ENCODE results near the gene ARMC8.

The ARMC8 gene

DNA sequence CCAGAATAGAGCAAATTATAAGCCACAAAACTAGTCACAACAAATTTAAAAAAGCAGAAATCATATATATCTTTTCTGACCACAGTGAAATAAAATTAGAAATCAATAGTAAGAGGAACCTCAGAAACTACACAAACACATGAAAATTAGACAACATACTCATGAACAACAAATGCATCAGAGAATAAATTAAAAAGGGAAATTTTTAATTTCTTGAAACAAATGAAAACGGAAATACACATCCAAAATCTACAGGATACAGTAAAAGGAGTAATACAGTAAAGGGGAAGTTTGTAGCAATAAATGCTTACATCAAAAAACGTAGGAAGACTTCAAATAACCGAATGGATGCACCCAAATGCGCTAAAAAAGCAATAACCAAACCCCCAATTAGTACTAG lies 123.4 kb downstream of the ARMC8 start:
- DNase-seq, result no peak

- no peak for DNase-seq
Measured at GRCh38 chr3:138314751-138315150, 127.7 kb downstream of the ARMC8 start.

- no peak for DNase-seq
Measured at GRCh38 chr3:138317687-138318086, 130.6 kb downstream of the ARMC8 start.

DNA sequence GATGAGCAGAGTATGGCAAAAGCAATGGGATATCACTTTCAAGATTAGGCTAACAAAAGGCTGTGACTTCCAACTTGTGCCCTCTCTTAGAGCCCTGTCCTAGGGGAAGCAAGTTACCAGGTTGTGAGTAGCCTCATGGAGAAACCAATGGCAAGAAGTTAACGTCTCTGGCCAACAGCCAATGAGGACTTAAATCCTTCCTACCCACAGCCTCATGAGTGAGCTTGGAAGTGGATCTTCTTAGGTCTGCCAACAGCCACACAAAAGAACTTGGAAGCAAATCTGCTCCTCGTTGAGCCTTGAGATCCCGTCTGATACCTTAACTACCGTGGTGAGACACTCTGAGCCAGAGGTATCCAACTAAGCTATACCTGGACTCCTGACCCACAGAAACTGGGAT lies 136.9 kb downstream of the ARMC8 start:
- DNase-seq, result no peak

GRCh38 chr3:138325990-138326389 lies 138.9 kb downstream of the ARMC8 start:
- no peak for DNase-seq

- no peak for DNase-seq
Measured at GRCh38 chr3:138326866-138327595, 139.9 kb downstream of the ARMC8 start.

DNA sequence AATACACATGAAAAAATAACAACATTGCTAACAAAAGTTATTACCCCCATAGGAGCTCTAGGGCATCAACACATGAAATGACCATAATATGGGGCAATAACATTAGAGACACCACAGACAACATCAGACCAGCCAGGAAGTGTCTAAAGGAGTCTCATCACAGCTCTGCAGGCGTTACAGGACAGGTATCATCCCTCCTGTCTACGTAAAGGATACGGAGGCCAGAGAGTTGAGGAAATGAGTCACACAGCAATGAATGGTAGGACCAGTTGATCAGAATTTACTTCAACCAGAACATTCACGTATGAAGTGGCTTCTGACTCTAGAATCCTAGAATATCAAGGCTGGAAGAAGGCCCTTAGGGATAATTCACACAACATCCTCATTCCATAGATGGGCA lies 140.7 kb downstream of the ARMC8 start:
- peak; percentile 18 for DNase-seq

DNA sequence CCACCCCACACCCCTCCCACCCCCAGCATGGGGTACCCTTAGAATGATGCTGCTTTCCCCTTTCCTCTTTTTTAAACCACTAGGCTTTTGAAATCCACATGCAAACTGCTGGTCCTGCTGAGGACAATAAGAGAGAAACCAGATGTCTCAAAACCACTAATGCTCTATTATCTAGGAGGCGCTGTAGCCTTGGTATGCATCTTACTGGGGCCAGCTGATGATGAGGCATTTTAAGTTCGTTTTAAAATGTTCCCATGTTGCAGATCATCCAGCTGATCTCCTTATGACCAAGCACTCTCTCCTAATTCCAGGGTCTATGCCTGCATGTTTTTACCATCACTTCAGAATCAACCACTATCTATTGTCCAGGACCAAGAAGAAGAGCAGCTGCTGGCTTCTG lies 141.2 kb downstream of the ARMC8 start:
- no peak for DNase-seq

DNA sequence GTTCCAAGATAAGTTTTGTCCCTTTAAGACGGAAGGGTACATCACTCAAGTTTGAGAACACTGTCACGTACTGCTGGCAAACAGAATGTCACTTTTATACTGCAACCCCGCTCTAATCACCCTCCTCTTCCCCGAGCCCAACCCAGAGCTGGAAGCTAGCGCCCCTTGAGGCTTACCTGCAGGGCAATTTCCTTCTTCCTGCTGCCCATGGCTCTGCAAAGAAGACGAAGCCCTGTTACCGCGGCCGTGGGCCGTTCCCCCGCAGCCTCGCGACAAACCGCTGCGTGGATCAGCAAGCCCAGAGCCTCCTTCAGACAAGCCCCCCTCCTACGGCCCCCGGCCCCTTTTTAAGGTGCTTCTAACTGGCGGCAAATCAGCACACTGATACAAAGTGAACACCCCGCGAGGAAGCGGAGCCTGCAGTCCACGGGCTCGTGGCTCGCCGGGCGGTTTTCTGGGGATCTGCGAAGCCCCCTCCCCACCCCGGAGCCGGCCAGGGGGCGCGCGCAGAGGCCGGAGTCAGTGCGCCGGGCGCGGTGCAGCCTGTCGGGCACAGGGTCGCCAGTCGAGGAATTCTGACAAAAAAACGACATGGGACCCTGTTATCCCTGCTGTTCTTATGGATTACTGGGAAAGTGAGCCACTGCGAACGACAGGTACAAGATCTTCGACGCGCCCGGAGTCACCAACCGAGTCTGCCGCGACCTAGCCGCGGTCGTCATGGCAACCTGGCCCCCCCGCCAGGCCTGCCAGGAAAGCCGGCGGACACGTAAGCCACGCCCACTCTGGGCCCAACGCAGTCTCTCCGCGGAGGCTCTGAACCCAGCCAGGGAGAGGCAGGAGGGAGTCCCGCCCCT lies 142.3 kb downstream of the ARMC8 start, which contains the start of gene NME9:
Gene NME9 (minus strand): TSS at position 725 of the 857 bp plus-strand sequence. CDS start 516 bp downstream, at position 209.
- DNase-seq, result peak; percentile 90

DNA sequence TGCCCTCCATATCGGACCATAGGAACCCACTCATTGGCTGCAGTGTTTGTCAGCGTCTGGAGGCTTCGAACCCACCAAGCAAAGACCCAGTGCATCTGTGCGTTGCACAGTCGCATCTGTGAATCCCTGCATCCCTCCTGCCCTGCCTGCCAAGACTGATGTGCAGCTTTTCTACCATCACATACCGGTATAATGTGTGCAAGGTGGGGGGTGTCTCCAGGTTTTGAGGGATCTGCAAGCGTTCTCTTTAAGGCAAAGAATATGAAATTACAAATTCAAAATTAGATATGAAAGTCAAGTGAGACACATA lies 142.8 kb downstream of the ARMC8 start:
- no peak for DNase-seq

DNA sequence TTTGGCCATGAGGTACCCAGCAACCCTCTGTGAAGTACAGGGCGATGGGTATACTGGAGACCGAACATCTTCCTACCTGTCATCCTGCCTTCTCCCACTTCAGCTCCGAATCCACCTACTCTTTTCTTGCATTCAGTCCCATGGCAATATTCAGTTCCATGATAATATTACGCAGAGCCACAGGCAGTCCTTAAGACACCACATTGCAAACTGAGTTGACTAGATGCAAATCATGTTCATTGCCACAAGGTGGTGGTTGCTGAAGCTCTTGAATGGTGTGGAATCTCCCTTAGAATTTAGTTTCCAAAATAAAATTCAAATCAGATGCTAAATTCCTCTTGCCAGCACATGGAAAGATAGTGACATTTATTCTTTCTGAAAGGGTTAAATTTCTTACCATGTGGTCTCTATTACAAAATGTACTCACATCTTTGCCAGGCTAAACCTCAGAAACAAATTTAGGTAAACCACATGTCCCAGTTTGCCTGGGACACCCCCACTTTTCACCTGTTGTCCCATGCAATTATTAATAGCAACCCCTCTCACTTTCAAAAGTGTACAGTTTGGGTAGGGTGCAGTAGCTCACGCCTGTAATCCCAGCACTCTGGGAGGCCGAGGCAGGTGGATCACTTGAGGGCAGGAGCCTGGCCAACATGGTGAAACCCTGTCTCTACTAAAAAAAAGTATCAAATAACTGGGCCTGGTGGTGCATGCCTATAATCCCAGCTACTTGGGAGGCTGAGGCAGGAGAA lies 144.2 kb downstream of the ARMC8 start:
- DNase-seq, result no peak

DNA sequence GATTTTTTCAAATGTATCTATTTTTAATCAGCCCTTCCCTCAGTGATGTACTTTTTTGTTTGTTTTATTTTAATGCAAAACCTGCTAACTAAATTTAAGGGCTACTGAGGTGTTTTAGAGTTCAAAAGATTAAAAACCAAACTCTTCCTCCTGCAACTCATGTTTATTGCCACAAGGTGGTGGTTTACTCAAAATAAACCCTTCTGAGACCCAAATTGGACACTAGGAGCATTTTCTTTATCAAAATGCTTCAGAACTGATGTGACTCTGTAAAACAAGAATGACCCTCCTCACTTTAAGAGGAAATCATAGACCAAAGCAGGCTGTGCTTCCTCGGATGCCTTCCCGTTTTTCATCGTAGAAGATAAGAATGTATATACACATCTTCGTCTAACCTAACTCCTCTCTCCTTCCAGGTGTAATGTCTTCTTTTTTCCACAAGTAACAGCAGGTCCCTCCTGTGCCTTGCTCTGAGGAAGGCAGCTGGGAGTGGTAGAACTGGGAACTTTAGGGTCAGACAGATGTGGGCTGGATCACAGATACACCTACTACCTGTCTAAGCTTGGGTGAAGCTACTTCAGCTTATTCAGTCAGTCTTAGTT lies 145.5 kb downstream of the ARMC8 start:
- peak; percentile 25 for DNase-seq

- DNase-seq, result no peak
Measured at GRCh38 chr3:138334608-138335007, 147.5 kb downstream of the ARMC8 start.

DNA sequence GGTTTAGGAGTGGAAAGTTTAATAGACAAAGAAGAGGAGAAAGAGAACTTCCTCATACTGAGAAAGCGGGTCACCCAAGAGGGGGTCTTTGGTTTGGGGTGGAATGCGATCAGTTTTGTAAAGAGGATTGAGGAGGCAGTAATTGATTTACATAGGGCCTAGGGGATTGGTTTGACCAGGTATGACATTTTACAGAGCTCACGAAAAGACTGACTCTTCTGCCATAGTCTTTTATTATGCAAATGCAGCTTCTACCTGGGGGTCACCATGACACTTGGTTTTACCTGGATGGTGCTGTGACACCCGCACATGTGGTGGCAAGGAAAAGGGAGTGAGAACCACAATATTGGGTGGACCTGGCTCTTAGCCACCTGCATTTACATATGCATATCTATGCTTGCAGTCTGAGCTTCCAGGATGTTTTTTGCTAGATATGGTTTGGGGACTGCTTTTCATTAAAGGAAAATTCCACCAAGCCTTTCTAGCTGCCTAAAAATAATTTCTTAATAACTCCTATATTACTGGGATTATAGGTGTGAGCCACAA lies 149.4 kb downstream of the ARMC8 start:
- DNase-seq, result no peak

- no peak for DNase-seq
Measured at GRCh38 chr3:138338244-138338643, 151.1 kb downstream of the ARMC8 start.

GRCh38 chr3:138338811-138339210 lies 151.7 kb downstream of the ARMC8 start:
- DNase-seq, result no peak

- DNase-seq, result no peak
Measured at GRCh38 chr3:138340511-138340910, 153.4 kb downstream of the ARMC8 start.

DNA sequence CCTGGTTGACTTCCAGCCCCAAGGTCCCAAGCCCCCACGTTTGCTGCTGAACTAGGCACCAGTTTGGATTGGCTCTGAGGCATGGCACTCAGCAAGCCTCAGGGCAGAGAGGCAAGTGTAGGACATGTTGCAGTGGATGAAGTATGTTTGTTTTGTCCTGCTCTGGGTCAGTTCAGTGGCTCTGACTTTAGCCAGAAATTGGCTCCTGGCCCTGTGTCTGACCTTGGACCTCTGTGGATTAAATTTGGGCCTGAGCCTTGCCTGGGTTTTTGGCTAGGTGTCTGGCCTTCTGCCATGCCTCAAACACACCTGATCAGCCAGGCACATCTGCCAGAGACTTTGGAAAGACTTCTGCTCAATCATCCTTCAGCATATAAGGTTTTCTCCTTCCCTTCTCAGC lies 157.7 kb downstream of the ARMC8 start:
- no peak for DNase-seq

Measured in activated CD4-positive, alpha-beta T cell treated with anti-CD3 and anti-CD28 coated beads, Interleukin-2, amount 50 U/mL, for 16 hours (primary cell).